Lower lobe of right lung (tissue), 2 donors: ENCODE measurements around the gene RETSAT. TPM values are rescaled to one million over a fixed set of nuclear protein-coding genes. Genes with fewer than 3 reads are reported as not detected.

Experiments
- ATAC-seq, 2 donors: fragments of 200-7000 bp; cut with Tn5 transposase; one replicate each; pipeline ENCODE4 v1.9.1; 2020 to 2022; ENCODE audit warnings: mild to moderate bottlenecking in 2 of 2, moderate library complexity in 2 of 2
- DNase-seq: peaks from one replicate; pipeline ENCODE4 v3.0.0-alpha.2; 2020
- H3K27ac ChIP-seq: fragments of 200-600 bp; one replicate; pipeline ENCODE4 v1.8.0; 2022
- H3K27me3 ChIP-seq: fragments of 200-600 bp; one replicate; pipeline ENCODE4 v1.8.0; 2022; ENCODE audit warnings: low read depth
- H3K36me3 ChIP-seq: fragments of 200-600 bp; one replicate; pipeline ENCODE4 v1.8.0; 2022; ENCODE audit warnings: mild to moderate bottlenecking
- H3K4me1 ChIP-seq: fragments of 200-600 bp; one replicate; pipeline ENCODE4 v1.8.0; 2022
- H3K4me3 ChIP-seq: fragments of 200-600 bp; one replicate; pipeline ENCODE4 v1.8.0; 2022; ENCODE audit warnings: mild to moderate bottlenecking
- H3K9me3 ChIP-seq: fragments of 200-600 bp; one replicate; pipeline ENCODE4 v1.8.0; 2022
- intact Hi-C: fragments of 100-400 bp; cut with DNase I; formaldehyde crosslinking; loops from one replicate; pipeline ENCODE4 v1.11.0; 2022
- total RNA-seq: library from RNA; stranded (reverse); fragmentation: NEBNext Ultra II Directional; extraction: Animal tissue kit (Norgen Biotek cat#: 25700); gene quantifications from one replicate; pipeline ENCODE4 v1.2.1, GENCODE V29; 2021
- TF ChIP-seq, protein P1 (sequence below): fragments of 200-600 bp; IDR thresholded peaks from one replicate; pipeline ENCODE4 v1.8.0; 2022; ENCODE audit warnings: antibody characterized with exemption, mild to moderate bottlenecking
- donor health status: DM: no; HTN: yes; CAD: no; lungs with severe emphysema.

Gene RETSAT
- total RNA-seq, 1 donor from 2014 or later = 55.5 TPM

DNA sequence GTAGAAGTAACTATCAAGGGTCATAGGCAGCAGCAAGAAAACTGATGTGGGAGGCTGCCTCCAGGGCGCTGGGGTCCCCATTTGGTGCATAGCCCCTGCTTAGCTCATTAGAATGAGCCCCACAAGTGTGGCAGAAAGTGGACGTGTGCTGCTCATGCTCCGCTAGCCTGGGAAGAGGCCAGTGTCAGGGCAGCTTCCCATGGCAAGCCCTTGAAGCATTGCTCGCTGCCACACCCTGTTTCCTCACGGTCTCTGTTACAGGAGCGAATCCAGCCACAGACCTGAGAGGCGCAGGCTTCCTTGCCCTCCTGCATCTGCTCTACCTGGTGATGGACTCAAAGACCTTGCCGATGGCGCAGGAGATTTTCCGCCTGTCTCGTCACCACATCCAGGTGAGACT lies 22.8 kb upstream of the RETSAT start:
- Histone ChIP-seq H3K9me3 (no peaks in the 10 kb centered on the region), H3K27me3 (no peaks in the 10 kb centered on the region), H3K27ac (no peak overlapping the region), H3K36me3 (peaks cover 63% of the 10 kb centered on the region), H3K4me1 (no peaks in the 10 kb centered on the region), H3K4me3 (no peak overlapping the region)
- ATAC-seq = no peak
- intact Hi-C loops = no loop called here
- no peak for DNase-seq
- TF ChIP-seq, protein P1, sequence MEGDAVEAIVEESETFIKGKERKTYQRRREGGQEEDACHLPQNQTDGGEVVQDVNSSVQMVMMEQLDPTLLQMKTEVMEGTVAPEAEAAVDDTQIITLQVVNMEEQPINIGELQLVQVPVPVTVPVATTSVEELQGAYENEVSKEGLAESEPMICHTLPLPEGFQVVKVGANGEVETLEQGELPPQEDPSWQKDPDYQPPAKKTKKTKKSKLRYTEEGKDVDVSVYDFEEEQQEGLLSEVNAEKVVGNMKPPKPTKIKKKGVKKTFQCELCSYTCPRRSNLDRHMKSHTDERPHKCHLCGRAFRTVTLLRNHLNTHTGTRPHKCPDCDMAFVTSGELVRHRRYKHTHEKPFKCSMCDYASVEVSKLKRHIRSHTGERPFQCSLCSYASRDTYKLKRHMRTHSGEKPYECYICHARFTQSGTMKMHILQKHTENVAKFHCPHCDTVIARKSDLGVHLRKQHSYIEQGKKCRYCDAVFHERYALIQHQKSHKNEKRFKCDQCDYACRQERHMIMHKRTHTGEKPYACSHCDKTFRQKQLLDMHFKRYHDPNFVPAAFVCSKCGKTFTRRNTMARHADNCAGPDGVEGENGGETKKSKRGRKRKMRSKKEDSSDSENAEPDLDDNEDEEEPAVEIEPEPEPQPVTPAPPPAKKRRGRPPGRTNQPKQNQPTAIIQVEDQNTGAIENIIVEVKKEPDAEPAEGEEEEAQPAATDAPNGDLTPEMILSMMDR = no peak

- intact Hi-C loops = no loop called here
- TF ChIP-seq, protein P1 = no peak
- no peak overlapping the region for H3K27ac ChIP-seq
- H3K9me3 ChIP-seq = no peaks in the 10 kb centered on the region
- ATAC-seq = no peak
- H3K36me3 ChIP-seq = peaks cover 67% of the 10 kb centered on the region
- H3K4me1 ChIP-seq = no peaks in the 10 kb centered on the region
- no peak for DNase-seq
- no peaks in the 10 kb centered on the region for H3K27me3 ChIP-seq
- no peak overlapping the region for H3K4me3 ChIP-seq
Measured at GRCh38 chr2:85376291-85377065, 22.1 kb upstream of the RETSAT start.

- no peaks in the 10 kb centered on the region for H3K27me3 ChIP-seq
- DNase-seq (no peak), ATAC-seq (no peak)
- no peak overlapping the region for H3K27ac ChIP-seq
- intact Hi-C loops = no loop called here
- no peaks in the 10 kb centered on the region for H3K9me3 ChIP-seq
- H3K36me3 ChIP-seq = peaks cover 48% of the 10 kb centered on the region
- H3K4me1 ChIP-seq = no peaks in the 10 kb centered on the region
- TF ChIP-seq, protein P1 = no peak
- no peak overlapping the region for H3K4me3 ChIP-seq
Measured at GRCh38 chr2:85371045-85371444, 16.7 kb upstream of the RETSAT start.

DNA sequence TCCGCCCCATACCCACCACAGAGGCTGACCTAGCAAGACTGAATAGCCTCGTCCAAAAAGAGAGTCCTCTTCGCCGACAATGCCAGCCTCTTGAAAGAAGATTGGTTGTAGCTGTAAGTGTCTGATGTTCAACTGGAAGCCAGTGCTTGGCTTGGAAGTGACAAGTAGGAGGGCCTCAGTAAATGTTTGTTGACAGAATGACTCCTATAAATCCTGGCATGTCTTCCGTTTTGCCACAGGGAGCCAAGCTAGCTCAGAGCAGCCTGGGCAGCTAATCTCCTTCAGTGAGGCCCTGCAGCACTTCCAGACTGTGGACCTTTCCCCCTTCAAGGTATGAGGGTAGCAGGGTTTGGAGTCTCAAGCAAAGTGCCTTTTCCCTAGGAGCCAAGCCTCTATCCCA lies 15.2 kb upstream of the RETSAT start:
- H3K27me3 ChIP-seq = no peaks in the 10 kb centered on the region
- H3K27ac ChIP-seq = no peak overlapping the region
- H3K4me1 ChIP-seq = no peaks in the 10 kb centered on the region
- DNase-seq (no peak), ATAC-seq (no peak)
- intact Hi-C loops = no loop called here
- peaks cover 44% of the 10 kb centered on the region for H3K36me3 ChIP-seq
- H3K9me3 ChIP-seq = no peaks in the 10 kb centered on the region
- TF ChIP-seq, protein P1 = no peak
- H3K4me3 ChIP-seq = no peak overlapping the region

DNA sequence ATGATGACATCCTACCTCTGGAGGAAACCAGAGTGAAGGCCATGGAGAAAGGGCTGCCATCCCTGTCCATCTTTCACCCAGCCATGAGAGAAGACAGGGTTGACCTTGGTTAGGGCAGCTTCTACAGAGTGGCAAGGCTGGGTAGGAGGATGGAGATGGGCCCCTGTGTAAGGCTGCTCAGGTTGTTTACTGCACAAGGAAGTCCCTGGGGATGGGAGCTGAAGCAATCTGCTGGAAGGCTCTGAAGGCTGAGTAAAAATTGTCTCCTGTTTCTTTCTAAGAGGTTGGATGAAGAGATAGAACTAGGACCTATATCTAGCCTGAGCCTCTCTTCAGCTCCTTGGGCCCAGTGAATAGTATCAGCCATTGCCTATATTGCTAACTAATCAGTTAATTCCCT lies 14.6 kb upstream of the RETSAT start:
- Histone ChIP-seq H3K4me3 (no peak overlapping the region), H3K4me1 (no peaks in the 10 kb centered on the region)
- no peak for ATAC-seq

More for the DNA sequence above, 14.6 kb upstream of the RETSAT start:
- Histone ChIP-seq H3K9me3 (no peaks in the 10 kb centered on the region), H3K27ac (no peak overlapping the region), H3K36me3 (peaks cover 44% of the 10 kb centered on the region), H3K27me3 (no peaks in the 10 kb centered on the region)
- DNase-seq = no peak
- intact Hi-C loops = no loop called here
- TF ChIP-seq, protein P1 = no peak
